ENCODE results near the gene RFTN1.

RFTN1 gene

GRCh38 chr3:16475766-16476165, 37.7 kb downstream of the RFTN1 start:
- 0 out of 2 replicates have a peak overlapping the region, but pooled peaks have one; percentile 7 for H3K4me2 ChIP-seq (ENCODE audit: low read length)
- peaks cover 100% of the 10 kb centered on the region for H3K79me2 ChIP-seq (ENCODE audit: control insufficient read depth, low read length)
- H3K9me3 ChIP-seq (ENCODE audit: control insufficient read depth, insufficient read depth, low read length): no peaks in the 10 kb centered on the region
- H3K27ac ChIP-seq (ENCODE audit: low read depth, low read length): no peak overlapping the region
- TF ChIP-seq CTCF (IDR thresholded peaks at IDR 0.05; ENCODE audit: low read depth, low read length, poor library complexity, severe bottlenecking) (no peak), EZH2phosphoT487 (IDR thresholded peaks at IDR 0.05; ENCODE audit: borderline replicate concordance, low read length) (no peak)
- H3F3A ChIP-seq (ENCODE audit: control insufficient read depth, insufficient read depth): 0 out of 2 replicates have a peak, but pooled peaks cover 2% of the 10 kb centered on the region
- H3K27me3 ChIP-seq (ENCODE audit: control insufficient read depth, low read length): no peaks in the 10 kb centered on the region
- H3K9me2 ChIP-seq (replicated peaks; ENCODE audit: control insufficient read depth, low read length): no peaks in the 10 kb centered on the region
- H3K4me3 ChIP-seq (ENCODE audit: low read length): no peak overlapping the region
- peaks cover 98% of the 10 kb centered on the region for H3K36me3 ChIP-seq (ENCODE audit: control insufficient read depth, low read length)
- H4K20me1 ChIP-seq (ENCODE audit: control insufficient read depth, insufficient read depth, low read depth, low read length): peaks cover 16% of the 10 kb centered on the region; the same call in 1 of the 2 replicates
- peaks cover 99% of the 10 kb centered on the region for H3K4me1 ChIP-seq (ENCODE audit: control insufficient read depth, low read length)

DNA sequence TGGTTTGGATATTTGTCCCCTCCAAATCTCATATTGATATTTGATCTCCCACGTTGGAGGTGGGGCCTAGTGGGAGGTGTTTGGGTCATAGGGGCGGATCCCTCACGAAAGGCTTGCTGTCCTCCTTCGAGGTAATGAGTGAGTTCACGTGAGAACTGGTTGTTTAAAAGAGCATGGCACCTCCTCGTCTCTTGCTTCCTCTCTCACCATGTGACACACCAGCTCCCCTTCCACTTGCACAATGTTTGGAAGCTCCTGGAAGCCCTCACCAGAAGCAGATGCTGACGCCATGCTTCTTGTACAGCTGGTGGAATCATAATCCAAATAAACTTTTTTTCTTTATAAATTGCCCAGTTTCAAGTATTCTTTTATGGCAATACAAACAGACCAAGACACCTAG, 38.6 kb downstream of the RFTN1 start:
- H3K4me3 ChIP-seq (ENCODE audit: low read length): no peak overlapping the region
- 0 out of 2 replicates have a peak, but pooled peaks cover 2% of the 10 kb centered on the region for H3F3A ChIP-seq (ENCODE audit: control insufficient read depth, insufficient read depth)
- peaks cover 99% of the 10 kb centered on the region for H3K4me1 ChIP-seq (ENCODE audit: control insufficient read depth, low read length)
- no peak for TF ChIP-seq EZH2phosphoT487 (IDR thresholded peaks at IDR 0.05; ENCODE audit: borderline replicate concordance, low read length)
- TF ChIP-seq CTCF (IDR thresholded peaks at IDR 0.05; ENCODE audit: low read depth, low read length, poor library complexity, severe bottlenecking): no peak
- peaks cover 98% of the 10 kb centered on the region for H3K36me3 ChIP-seq (ENCODE audit: control insufficient read depth, low read length)
- H3K9me3 ChIP-seq (ENCODE audit: control insufficient read depth, insufficient read depth, low read length): no peaks in the 10 kb centered on the region
- H3K79me2 ChIP-seq (ENCODE audit: control insufficient read depth, low read length): peaks cover 100% of the 10 kb centered on the region
- peaks cover 13% of the 10 kb centered on the region; the same call in 1 of the 2 replicates for H4K20me1 ChIP-seq (ENCODE audit: control insufficient read depth, insufficient read depth, low read depth, low read length)
- no peaks in the 10 kb centered on the region for H3K9me2 ChIP-seq (replicated peaks; ENCODE audit: control insufficient read depth, low read length)
- no peaks in the 10 kb centered on the region for H3K27me3 ChIP-seq (ENCODE audit: control insufficient read depth, low read length)
- peak overlapping the region; percentile 5; the same call in 1 of the 2 replicates for H3K27ac ChIP-seq (ENCODE audit: low read depth, low read length)
- no peak overlapping the region for H3K4me2 ChIP-seq (ENCODE audit: low read length)

DNA sequence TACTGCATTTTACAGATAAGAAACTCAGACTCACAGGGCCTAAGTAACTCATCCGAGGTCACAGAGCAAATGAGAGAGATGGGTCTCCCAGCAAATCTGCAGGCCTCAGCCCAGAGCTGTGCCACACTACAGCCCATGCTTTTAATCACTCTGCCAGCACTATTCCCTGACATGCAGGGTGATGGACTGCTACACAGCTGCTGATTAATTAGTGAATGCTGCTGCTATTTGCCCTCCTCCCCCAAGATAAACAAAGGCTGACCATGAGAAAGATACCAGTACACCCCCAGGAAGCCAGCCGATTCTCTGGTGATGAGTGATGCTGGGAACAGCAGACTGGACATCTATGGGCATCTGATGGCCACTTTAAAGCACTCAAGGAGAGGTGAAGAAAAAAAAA, 39.3 kb downstream of the RFTN1 start:
- H3K4me1 ChIP-seq (ENCODE audit: control insufficient read depth, low read length): peaks cover 99% of the 10 kb centered on the region
- H3K79me2 ChIP-seq (ENCODE audit: control insufficient read depth, low read length): peaks cover 100% of the 10 kb centered on the region

More for the DNA sequence above, 39.3 kb downstream of the RFTN1 start:
- H3K27ac ChIP-seq (ENCODE audit: low read depth, low read length): no peak overlapping the region; the same call in 1 of the 2 replicates
- H3K27me3 ChIP-seq (ENCODE audit: control insufficient read depth, low read length): no peaks in the 10 kb centered on the region
- H4K20me1 ChIP-seq (ENCODE audit: control insufficient read depth, insufficient read depth, low read depth, low read length): peaks cover 15% of the 10 kb centered on the region; the same call in 1 of the 2 replicates
- H3F3A ChIP-seq (ENCODE audit: control insufficient read depth, insufficient read depth): 0 out of 2 replicates have a peak, but pooled peaks cover 2% of the 10 kb centered on the region
- H3K4me3 ChIP-seq (ENCODE audit: low read length): no peak overlapping the region
- H3K36me3 ChIP-seq (ENCODE audit: control insufficient read depth, low read length): peaks cover 98% of the 10 kb centered on the region
- no peak for TF ChIP-seq CTCF (IDR thresholded peaks at IDR 0.05; ENCODE audit: low read depth, low read length, poor library complexity, severe bottlenecking)
- TF ChIP-seq EZH2phosphoT487 (IDR thresholded peaks at IDR 0.05; ENCODE audit: borderline replicate concordance, low read length): no peak
- H3K4me2 ChIP-seq (ENCODE audit: low read length): no peak overlapping the region
- H3K9me2 ChIP-seq (replicated peaks; ENCODE audit: control insufficient read depth, low read length): no peaks in the 10 kb centered on the region
- no peaks in the 10 kb centered on the region for H3K9me3 ChIP-seq (ENCODE audit: control insufficient read depth, insufficient read depth, low read length)

All from DOHH2 (cell line).